HG02759 (cell line): Measurements from ENCODE around the gene AJUBA.
"Not testable (repeated sequence)": the region's sequence is repeated elsewhere in the genome, so short reads cannot be mapped to it uniquely, and the experiment has no call there.

ENCODE experiments used
- ATAC-seq: cut with Tn5 transposase; IDR thresholded peaks from one replicate; pipeline ENCODE4 v1.9.1; 2021; ENCODE audit warnings: mild to moderate bottlenecking, moderate library complexity; ENCODE audit not compliant: unreplicated experiment

AJUBA gene

DNA sequence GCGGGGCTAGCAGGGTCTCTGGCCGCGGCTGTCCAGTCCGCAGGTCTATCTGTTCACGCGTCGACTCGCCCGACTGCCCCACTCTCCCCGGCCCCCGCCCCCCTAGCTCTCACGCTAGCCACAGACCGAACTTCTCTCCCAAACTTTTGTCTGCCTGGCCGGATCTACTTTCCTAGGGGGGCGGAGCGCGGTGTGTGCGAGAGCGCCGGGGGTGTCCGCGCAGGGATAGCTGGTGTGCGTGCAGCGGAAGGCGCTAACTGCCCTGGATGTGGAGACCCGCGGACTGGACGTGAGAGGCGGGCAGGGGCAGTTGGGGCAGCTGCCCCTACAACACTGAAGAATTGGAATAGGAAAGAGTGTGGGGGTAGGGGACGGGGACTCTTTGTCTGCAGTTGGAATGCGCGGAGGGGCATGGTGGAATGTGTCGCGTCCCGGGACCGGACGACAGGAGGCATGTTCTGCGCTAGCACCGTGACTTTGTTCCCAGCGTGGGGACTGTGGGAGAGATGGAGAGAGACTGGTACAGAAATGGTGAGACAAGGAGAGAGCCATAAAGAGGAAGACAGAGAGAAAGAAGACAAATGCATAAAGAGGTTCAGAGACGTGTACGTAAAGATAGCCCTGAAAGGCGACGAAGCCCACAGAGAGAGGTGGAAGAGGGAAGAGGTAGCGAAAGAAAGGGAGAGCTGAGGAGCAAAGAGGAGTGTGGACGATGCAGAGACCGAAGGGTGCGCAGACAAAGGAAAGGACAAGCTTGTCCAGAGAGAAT lies at the start of gene AJUBA:
AJUBA (minus strand) TSS at position 75 of the 769 bp plus-strand sequence. CDS start 285 bp downstream, outside the sequence.
- peak; percentile 41 for ATAC-seq

DNA sequence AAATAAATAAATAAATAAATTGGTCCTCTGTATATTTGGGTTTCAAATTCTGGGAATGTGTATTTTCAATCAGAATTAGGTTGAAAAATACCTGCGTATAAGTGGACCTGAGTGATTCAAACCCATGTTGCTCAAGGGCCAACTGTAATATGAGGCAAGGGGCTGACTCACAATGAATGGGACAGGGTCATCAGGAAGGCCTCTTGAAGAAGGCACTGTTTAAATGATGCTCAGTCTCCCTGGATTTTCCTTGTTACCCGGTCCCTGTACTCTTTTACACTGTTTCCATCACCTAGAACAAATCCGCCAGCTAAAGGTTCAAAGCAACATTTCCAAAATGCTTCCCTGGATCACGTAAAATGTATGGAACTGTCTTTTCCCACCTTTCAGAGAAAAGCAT lies 48.6 kb upstream of the AJUBA start:
- no peak for ATAC-seq

DNA sequence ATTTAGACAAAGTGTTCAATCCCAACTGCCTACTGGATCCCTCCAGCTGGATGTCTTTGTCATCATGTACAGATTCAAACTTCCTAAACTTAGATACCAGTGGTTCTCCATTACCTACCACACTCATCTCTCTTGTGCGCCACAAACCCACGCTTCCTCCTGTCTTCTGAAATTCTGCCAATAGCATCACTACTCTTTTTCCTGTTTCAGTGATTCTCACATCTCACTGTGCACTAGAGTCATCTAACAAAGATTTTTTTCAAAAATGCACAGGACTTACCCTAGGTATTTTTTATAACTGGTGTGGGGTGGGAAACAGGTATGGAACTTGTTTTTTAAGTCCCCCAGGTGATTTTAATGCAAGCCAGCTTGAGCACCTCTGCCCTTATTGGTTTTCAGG lies 46.4 kb upstream of the AJUBA start:
- no peak for ATAC-seq

DNA sequence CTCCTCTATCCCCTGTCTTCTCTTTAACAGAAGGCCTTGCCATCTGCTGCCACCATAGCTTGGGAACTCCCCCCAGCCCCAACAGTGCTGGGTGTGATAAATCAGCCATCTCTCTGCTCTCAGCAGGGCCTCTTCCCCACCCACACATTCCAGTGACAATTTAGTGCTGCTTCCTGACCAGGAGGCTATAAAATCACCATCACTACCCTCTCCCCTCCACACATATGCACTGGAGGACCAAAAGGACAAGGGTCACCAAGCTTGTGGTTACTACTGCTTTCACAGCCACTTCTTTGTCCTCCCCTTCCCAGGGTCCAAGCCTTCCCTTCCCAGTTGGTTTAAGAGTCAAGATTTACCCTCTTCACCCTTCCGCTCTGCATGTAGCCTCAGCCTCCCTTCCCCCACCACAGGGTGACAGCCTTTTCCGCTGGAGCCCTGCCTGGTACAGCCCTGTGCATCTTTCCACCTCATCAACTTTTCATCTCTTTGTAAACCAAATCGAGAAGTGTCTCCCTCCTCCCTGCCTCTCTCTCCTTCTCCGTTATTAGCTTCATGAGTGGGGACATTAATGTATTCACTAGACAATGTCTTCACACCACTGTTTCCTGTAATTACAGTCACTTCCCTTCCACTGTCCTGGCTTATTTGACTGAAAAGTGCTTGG lies 42.9 kb upstream of the AJUBA start:
- ATAC-seq: no peak

DNA sequence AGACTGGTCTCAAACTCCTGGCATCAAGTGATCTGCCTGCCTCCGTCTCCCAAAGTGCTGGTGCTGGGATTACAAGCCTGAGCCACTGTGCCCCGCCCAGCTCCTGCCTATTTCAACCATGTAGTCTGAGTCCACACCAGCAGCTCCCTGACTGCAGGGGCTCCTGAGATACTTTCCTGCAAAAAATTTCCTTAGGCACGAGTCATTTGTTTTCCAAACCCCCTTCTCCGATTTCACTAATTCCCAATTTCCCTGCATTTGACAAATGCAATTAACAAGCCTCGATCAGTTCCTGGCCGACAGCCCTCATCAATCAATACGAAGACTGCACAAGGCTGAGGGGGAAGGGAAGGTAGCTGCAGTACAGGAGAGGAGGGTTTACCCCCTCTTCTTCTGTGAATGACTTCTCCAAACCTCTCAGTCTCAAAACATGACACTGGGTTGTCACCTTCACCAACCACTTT lies 42.3 kb upstream of the AJUBA start:
- no peak for ATAC-seq

DNA sequence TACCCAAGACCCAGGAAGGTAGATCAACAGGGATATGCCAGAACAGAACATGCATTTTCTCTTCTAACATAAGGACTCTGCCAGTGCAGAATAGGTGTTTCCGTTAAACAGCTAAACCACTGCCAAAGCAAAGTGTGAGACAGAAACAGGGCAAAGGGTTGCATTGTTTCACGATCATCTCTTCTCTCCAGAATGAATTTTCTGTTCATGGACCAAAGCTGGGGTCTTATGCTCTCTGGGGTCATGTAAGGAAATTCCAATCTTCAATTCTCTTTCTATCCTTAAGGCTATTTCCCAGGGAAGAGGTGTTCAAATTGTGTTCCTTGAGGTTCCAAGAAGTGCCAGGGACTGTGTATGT lies 41.4 kb upstream of the AJUBA start:
- ATAC-seq: no peak

DNA sequence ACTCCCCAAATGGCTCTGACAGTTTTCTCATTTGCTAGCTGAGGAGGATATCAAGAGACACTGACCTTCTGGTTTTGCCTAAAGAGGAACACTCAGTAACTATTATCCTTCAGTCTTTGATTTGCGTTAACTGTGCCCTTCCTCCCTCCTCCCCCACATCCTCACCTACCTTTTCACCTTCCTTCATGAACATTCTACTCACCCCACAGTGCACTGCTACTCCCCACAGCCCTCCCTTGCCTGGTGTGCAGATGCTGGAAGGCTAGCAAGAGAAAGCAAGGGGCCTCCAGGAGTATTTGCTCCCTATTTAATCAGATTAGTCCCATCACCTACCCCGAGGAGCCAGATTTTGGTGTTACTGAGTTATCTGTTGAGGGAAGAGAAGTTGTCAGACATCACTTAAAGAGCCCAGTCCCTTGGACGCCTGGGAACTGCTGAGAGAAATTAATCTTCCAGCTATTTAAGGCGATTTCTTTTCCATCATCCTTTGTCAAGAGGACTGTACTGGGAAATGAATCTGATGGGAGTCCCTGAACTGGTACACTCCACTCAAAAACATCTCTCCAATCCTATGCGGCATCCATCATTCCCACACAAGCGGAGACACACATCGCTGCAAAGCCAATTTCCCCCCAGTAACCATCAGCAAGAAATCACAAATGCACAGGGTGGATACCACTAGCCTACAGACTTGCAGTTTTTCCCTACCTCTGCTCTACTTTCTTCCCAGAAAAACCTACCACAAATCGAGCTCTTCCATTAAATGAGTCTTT lies 40.9 kb upstream of the AJUBA start:
- ATAC-seq: no peak

DNA sequence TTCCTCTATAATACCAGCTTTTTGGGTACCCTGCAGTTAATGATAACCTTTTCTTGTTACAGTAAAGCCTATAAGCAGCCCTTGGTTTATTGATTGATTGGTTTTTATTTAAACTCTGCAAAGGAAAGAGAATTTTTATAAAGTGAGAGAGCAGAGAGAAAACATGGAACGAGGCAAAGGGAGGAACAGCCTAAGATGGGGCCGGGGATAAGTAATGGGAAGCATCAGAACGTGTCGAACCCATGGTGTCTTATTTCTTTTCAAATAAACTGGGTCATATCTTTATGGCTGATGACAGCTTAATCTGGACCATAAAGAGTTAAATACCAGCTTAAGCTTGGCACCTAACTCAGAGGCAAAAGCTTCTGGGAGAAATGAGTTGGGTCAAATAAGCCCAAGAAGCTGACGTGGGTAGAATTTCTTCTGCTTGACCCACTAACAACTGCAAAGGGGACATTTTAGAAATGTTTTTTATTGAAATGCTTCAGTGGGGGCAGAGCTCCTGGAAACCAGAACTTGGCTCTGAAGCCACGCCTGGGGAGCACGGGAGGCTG lies 39.6 kb upstream of the AJUBA start:
- ATAC-seq: no peak

DNA sequence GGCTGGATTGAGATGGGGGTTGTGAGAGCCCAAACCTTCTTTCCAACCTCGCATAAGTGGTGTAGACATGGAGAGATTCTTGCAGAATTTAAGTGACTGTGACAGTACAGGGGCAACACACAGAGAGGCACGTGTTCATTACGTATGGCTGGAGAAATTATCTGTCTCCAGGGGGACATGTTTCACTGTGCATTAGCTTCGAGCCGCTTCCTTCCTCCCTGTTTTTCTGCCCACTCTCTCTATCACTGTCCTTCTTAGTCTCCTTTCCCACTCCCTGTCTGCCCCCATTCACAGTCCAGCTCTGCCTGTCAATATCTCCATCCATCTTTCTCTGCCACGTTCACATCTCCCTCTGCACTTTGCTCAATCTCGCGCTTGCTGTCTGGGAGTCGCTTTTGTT lies 39.1 kb upstream of the AJUBA start:
- ATAC-seq: no peak

DNA sequence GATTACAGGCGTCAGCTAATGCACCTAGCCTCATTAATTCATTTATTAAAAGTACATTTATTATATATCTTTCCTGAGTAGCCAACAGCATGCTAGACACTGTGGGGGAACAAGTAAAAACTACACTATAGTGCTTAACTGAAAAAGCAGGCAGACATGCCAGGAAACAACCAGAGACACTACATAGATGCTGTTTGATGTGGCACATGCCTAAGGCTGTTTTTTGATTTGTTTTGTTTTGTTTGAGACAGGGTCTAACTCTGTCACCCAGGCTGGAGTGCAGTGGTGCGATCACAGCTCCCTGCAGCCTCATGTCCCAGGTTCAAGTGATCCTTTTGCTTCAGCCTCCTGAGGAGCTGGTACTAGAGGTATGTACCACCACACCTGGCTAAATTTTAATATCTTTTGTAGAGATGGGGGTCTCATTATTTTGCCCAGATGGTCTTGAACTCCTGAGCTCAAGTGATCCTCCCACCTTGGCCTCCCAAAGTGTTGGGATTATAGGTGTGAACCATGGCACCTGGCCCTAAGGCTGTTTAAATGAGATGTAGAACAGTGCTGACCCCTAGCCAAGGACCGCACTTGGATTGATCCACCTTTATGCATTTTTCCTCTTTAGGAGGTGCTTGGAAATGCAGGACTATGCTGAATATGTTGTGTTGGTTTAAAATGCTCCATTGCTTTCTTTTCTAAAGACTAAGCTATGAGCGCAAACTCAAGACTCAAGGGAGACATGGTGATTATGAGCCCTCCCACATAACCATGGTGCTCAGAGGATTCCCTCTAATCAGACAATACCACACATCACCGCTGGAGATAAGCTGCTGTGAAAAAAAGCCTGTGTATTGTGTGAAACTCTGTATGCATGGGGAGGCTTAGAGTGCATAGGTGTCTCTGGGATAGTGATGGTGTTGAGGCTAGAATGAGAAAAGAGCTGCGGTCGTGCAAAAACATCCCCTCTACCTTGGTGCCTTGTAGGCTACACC lies 38.1 kb upstream of the AJUBA start:
- no peak for ATAC-seq

DNA sequence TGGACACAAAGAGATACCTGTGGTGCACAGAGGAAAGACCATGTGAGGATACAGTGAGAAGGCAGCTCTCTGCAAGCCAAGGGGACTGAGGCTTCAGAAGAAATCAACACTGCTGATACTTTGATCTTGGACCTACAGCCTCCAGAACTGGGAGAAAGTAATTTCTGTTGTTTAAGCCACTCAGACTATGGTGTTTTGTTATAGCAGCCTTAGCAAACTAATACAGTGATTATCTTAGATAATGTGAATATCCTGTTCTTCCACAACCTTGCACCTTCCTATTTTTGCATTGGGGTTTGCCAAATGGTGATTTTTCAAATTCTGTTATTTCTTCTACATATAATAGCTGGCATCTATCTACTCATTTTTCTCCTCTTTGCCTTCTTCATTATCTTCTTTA lies 35.8 kb upstream of the AJUBA start:
- no peak for ATAC-seq

DNA sequence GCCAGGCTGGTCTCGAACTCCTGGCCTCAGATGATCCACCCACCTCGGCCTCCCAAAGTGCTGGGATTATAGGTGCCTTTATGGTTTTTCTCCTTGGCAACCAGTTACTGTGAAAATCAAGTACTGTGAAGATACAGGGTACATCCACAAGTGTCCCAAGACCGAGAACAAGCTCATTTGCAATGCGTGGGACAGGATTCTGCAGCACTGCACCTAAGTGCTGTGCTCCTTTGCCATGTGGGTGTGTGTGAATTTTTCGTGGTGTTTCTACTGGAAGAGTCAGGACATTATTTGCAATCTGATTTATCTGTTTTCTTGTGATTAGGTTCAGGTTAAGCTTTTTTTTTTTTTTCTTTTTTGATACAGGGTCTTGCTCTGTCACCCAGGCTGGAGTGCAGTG lies 34.7 kb upstream of the AJUBA start:
- ATAC-seq: no peak

DNA sequence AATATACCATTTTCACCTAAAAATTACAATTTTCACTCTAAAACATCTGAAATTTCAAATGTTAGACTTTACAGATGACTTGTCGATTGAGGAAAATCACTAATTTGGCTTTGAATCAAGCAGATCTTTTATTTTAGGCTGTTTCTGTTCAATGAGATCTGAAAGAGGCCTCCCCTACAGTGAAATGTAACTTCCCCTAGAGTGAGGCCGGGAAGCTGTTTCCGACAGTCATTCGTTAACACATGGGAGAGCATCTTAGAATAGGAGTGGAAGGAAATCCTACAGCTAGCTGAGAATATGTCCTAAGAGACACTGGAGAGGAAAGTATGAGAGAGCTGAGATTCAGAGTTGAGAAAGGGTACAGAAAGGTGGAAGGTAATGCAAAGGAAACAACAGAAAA lies 33.3 kb upstream of the AJUBA start:
- no peak for ATAC-seq

DNA sequence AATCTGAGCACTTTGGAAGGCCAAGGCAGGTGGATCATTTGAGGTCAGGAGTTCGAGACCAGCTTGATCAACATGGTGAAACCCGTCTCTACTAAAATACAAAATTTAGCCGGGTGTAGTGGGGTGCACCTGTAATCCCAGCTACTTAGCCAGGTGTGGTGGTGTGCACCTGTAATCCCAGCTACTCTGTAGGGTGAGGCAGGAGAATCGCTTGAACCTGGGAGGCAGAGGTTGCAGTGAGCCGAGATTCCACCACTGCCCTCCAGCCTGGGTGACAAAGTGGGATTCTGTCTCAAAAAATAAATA lies 31.4 kb upstream of the AJUBA start:
- ATAC-seq: not testable (repeated sequence)

DNA sequence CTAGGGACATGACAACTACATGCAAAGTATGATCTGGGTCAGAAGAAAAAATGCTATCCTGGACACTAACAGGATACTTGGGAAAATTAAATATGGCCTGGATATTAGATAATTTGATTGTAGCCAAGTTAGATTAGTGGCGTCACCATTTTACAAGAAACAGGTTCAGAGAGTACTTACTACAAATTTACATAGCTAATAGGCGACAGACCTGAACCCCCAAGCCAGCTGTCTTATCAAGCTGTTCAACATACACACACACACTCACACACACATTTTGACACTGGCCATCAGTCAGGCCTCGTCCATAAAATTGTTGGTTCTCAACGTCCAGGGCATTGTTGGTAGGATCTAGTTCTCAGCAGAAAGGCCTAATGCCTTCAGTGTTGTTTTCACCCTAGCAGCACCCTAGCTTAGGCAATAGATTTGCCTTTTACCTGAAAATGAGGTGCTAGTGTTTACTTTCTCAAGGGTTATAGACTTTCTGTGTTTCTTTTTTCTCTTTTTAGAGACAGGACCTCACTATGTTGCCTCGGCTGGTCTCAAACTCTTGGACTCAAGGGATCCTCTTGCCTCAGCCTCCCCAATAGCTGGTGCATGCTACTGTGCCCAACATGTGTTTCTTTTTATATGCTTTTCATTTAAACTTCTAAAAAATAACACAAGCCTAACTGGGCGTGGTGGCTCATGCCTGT lies 30.9 kb upstream of the AJUBA start:
- ATAC-seq: no peak

DNA sequence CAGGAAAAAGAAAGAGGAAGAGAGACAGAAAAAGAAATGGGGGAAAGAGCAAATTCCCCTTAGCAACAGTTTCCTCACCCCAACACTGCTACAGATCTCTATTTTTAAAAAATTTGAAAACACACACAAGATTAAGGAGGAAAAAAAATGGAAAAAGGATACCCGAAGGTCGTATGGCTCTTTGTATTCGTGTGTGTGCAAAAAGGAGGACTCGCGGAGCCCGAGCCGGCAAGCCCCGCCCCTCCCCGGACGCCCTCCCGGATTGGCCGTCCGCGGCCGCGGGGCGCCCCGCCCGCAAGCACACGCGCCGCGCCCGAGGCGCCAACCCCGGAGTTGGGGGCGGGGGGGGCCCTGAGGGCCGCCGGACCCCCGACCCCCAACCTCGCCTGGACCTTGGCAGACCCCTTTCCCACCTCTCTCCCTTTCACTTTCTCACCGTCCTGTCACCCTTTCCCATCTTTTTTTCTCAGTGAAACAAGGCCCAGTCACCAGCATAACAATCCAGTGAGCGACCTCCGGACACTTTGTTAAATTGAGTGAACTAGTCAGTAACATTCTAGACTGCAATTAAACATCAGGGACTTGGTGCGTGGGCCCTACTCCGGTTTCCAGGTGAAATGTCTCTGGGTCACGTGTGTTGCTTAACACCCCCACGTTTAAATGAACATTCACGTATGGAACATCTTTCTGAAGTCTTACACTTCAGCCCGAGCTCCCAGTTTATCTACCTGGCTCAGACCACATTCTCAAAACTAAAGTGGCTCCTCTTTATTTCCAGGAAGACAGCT lies 27.8 kb upstream of the AJUBA start, which contains the start of gene C14orf93:
C14orf93 (minus strand) TSS at position 205 of the 788 bp plus-strand sequence. CDS start 11,120 bp downstream, outside the sequence.
- ATAC-seq: peak; percentile 41

DNA sequence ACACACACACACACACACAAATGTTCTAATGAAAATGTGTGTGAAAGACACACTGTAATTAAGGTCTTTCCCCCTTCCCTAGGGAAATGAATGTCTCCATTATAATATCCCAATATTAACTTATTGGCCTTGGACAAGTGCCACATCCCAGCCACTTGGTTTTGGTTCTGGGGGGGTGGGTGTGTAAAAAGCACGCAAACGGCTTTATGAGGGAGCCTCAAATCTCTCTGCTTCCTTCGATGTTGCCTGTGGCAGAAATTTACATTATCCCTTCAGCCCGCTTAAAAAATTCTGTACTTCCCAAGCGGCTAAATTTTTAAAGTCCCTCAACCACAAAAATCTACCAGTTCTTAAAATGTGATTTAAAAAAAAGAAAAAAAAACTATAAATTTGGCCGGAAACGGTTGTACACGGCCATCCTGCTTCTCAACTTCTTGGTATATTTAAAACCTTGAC lies 27.2 kb upstream of the AJUBA start:
- no peak for ATAC-seq

DNA sequence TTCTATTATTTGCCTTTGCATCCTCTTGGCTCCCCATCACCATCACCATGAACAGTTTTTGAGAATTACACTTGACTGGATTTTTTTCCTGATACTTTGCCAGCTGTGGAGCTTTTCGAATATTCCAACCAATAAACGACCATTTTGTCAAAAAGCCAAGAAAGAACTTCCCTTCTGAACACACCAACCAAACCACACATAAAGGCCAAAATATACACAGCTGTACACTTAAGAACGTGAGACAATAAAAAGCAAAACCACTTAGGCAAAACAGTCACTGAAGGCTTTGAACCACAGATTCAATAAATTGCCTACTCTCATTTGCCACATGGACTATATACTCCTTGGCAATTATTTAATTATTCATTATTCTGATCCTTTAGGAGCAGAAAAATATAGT lies 26.5 kb upstream of the AJUBA start:
- ATAC-seq: no peak
